ENCODE measurements around the gene WDR18.

DNA sequence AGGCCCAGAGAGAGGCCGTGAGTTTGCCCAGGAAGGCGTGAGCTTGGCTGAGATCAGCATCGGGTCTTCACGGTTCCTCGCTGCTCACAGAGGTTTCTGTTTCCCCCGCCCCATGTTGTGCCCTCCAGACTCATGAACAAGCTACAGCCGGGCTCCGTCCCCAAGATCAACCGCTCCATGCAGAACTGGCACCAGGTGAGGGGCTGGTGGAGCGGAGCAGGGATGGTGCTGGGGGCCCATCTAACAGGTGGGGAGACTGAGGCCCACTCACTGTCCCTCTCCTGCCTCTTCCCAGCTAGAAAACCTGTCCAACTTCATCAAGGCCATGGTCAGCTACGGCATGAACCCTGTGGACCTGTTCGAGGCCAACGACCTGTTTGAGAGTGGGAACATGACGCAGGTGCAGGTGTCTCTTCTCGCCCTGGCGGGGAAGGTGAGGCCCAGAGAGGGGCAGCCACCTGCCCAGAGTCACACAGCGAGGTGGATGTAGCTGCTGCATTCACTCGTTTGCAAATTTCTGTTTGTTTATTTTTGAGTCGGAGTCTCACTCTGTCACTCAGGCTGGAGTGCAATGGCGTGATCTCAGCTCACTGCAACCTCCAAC lies 48.2 kb downstream of the WDR18 start:
- TF ChIP-seq YY1 (IDR thresholded peaks at IDR 0.05; ENCODE audit: insufficient read depth, insufficient read length): no peak
- TF ChIP-seq ZNF274 (IDR thresholded peaks at IDR 0.05; ENCODE audit: low read depth, low read length): no peak

Data from NT2/D1 (cell line).